Airway epithelial cell (primary cell): ENCODE measurements around the gene ARID3B. TPM values are rescaled to one million over a fixed set of nuclear protein-coding genes. Genes with fewer than 3 reads are reported as not detected.

Experiments used
- total RNA-seq: library from RNA; depleted of rRNA; stranded (reverse); fragments of >200 nt; gene quantifications from 2 replicates; pipeline ENCODE4 v1.2.3, GENCODE V29; 2015

Gene ARID3B
- total RNA-seq: 3.2 and 8.3 TPM in 2 replicates

GRCh38 chr15:74540761-74541493, at the start of gene ARID3B:
ARID3B (plus strand) TSS chr15:74541220; CDS start chr15:74543937, 2,717 bp downstream.

GRCh38 chr15:74615508-74616365, 74.7 kb downstream of the ARID3B start, which contains the start of gene CLK3:
CLK3 (plus strand) TSS chr15:74615836; CDS start chr15:74619197, 3,361 bp downstream.

Other genes with a start within 250 kb of the ARID3B start
- 0.70 TPM in 1 of 2 replicates, not detected in the other for gene CYP11A1, start 173.6 kb upstream of the ARID3B start, total RNA-seq
- gene SEMA7A, start 107.3 kb upstream of the ARID3B start, total RNA-seq: 20.0 and 20.7 TPM in 2 replicates
- 48.2 and 65.0 TPM in 2 replicates for gene UBL7, start 80.1 kb upstream of the ARID3B start, total RNA-seq
- 64.7 and 70.5 TPM in 2 replicates for gene CLK3, start 74.6 kb downstream of the ARID3B start, total RNA-seq
- gene EDC3, start 154.8 kb downstream of the ARID3B start, total RNA-seq: 8.1 and 15.2 TPM in 2 replicates
- 8.0 and 10.3 TPM in 2 replicates for gene CYP1A1, start 184.3 kb downstream of the ARID3B start, total RNA-seq
- not detected in 2 replicates for gene CYP1A2, start 207.6 kb downstream of the ARID3B start, total RNA-seq
- 22.9 and 41.9 TPM in 2 replicates for gene CSK, start 240.9 kb downstream of the ARID3B start, total RNA-seq